H1 (cell line): ENCODE measurements around the gene UBC. TPM values are rescaled to one million over a fixed set of nuclear protein-coding genes. Genes with fewer than 3 reads are reported as not detected.

Experiments
- ATF2 ChIP-seq: IDR thresholded peaks from 2 replicates; pipeline ENCODE4 v1.6.1; 2012; ENCODE audit warnings: low read length, inconsistent platforms
- BACH1 ChIP-seq: IDR thresholded peaks from 2 replicates; pipeline ENCODE4 v1.6.1; 2012; ENCODE audit warnings: low read length, improper control_type of control experiment
- CREB1 ChIP-seq: IDR thresholded peaks from 2 replicates; pipeline ENCODE4 v1.6.1; 2012; ENCODE audit warnings: inconsistent platforms
- CTCF ChIP-seq, 3 experiments: IDR thresholded peaks; 1 replicate in 2 of 3; 2 replicates in 1 of 3; pipeline versions ENCODE4 v1.5.1 to v1.6.1; 2011; ENCODE audit warnings: low read length in 3 of 3, mild to moderate bottlenecking in 3 of 3, inconsistent platforms in 2 of 3, low read depth in 1 of 3, moderate library complexity in 1 of 3; ENCODE audit not compliant: insufficient read depth in 1 of 3; ENCODE audit errors: control extremely low read depth in 1 of 3
- KDM4A ChIP-seq: IDR thresholded peaks from one replicate; pipeline ENCODE4 v1.7.1; 2012; ENCODE audit warnings: low read depth, mild to moderate bottlenecking, moderate library complexity, low read length, inconsistent platforms; ENCODE audit not compliant: severe bottlenecking
- MAFK ChIP-seq: IDR thresholded peaks from 2 replicates; pipeline ENCODE4 v1.6.1; 2012; ENCODE audit warnings: low read depth, mild to moderate bottlenecking, improper control_type of control experiment, low read length
- MAX ChIP-seq: IDR thresholded peaks from 2 replicates; pipeline ENCODE4 v1.6.1; 2012; ENCODE audit warnings: inconsistent platforms
- RAD21 ChIP-seq, 2 experiments: IDR thresholded peaks in 1 of 2; conservative IDR thresholded peaks in 1 of 2; 2 replicates each; pipeline ENCODE4 v1.6.1; 2011; ENCODE audit warnings: low read depth in 2 of 2, low read length in 2 of 2, improper control_type of control experiment in 1 of 2, inconsistent platforms in 1 of 2, mild to moderate bottlenecking in 1 of 2, moderate library complexity in 1 of 2
- RXRA ChIP-seq: IDR thresholded peaks from 2 replicates; pipeline ENCODE4 v1.6.1; 2011; ENCODE audit warnings: low read depth, mild to moderate bottlenecking, low read length, moderate library complexity; ENCODE audit not compliant: insufficient read depth
- SAP30 ChIP-seq: fragments of 300-600 bp; sonication (generic); IDR thresholded peaks from 2 replicates; pipeline ENCODE4 v1.7.1; 2012; ENCODE audit warnings: low read length, moderate library complexity, mild to moderate bottlenecking, inconsistent platforms; ENCODE audit not compliant: insufficient read depth, insufficient replicate concordance
- SIRT6 ChIP-seq: IDR thresholded peaks from one replicate; pipeline ENCODE4 v1.7.1; 2012; ENCODE audit warnings: low read length, inconsistent platforms
- SIX5 ChIP-seq: IDR thresholded peaks from 2 replicates; pipeline ENCODE4 v1.6.1; 2011; ENCODE audit warnings: mild to moderate bottlenecking, low read depth, low read length
- SP1 ChIP-seq: IDR thresholded peaks from 2 replicates; pipeline ENCODE4 v1.6.1; 2011; ENCODE audit warnings: low read depth, low read length
- SP2 ChIP-seq: IDR thresholded peaks from 2 replicates; pipeline ENCODE4 v1.6.1; 2012; ENCODE audit warnings: mild to moderate bottlenecking, low read length, inconsistent platforms
- SUZ12 ChIP-seq: fragments of 200-600 bp; sonication (generic); IDR thresholded peaks from 2 replicates; pipeline ENCODE4 v1.6.1; 2012; ENCODE audit warnings: mild to moderate bottlenecking, inconsistent platforms, low read length, moderate library complexity, mixed read lengths
- USF2 ChIP-seq: IDR thresholded peaks from 2 replicates; pipeline ENCODE4 v1.6.1; 2011; ENCODE audit warnings: low read length, improper control_type of control experiment
- polyA plus RNA-seq, 7 experiments: library from polyadenylated mRNA; depleted of rRNA in 3 of 7; stranded (reverse) in 5 of 7; unstranded in 2 of 7; fragments of >200 nt in 5 of 7; fragments of 200-250 nt in 2 of 7; gene quantifications; 1 replicate in 5 of 7; 2 replicates in 1 of 7; 4 replicates in 1 of 7; pipeline versions ENCODE4 v1.2.1 to v1.2.3, GENCODE V29; 2011 to 2013; ENCODE audit warnings: missing spikeins in 2 of 7, mixed read lengths in 2 of 7
- total RNA-seq: library from RNA; stranded (reverse); fragmentation: NEBNext Ultra II Directional; extraction: Animal tissue kit (Norgen Biotek cat#: 25700); gene quantifications from 2 replicates; pipeline ENCODE4 v1.2.1, GENCODE V29; 2021

Gene UBC
- total and polyA plus RNA-seq, 2 of the 8 experiments (the other 6 are each of a cell fraction or from before 2014, with no cell fraction given) = 559 to 749 TPM

- TF ChIP-seq RAD21 (IDR thresholded peaks at IDR 0.05 in 1 of 2, conservative IDR thresholded peaks at IDR 0.05 in 1 of 2; ENCODE audit: low read depth in 2 of 2, low read length in 2 of 2) (peak; percentile 45 to 52), SIX5 (no peak), SIRT6 (no peak), MAX (peak; percentile 65; the same call in 1 of the 2 replicates), USF2 (no peak), RXRA (0 out of 2 replicates have a peak, but pooled peaks have one; percentile 31), KDM4A (peak; percentile 20), MAFK (0 out of 2 replicates have a peak, but pooled peaks have one; percentile 14), SP2 (no peak), ATF2 (no peak), SAP30 (peak; percentile 59), BACH1 (peak; percentile 85), CTCF (IDR thresholded peaks at IDR 0.05; ENCODE audit: control extremely low read depth in 1 of 3, insufficient read depth in 1 of 3, low read depth in 1 of 3, low read length in 3 of 3) (peak; percentile 85 to 97 (median 87)), SUZ12 (no peak), SP1 (no peak), CREB1 (peak; percentile 90)
These were observed 26.1 kb upstream of the UBC start (continued) for GRCh38 chr12:124940393-124941169.
